B cell (primary cell): ENCODE data around the gene ANKRD11. TPM values are rescaled to one million over a fixed set of nuclear protein-coding genes. Genes with fewer than 3 reads are reported as not detected.

Source experiments
- ATAC-seq: fragments of 200-7000 bp; cut with Tn5 transposase; one replicate; pipeline ENCODE4 v1.10.0; 2021; ENCODE audit warnings: low read depth, mild to moderate bottlenecking, moderate number of reproducible peaks, moderate library complexity
- CTCF ChIA-PET: fragments of 350-600 bp; sonication (Branson Sonifier 250); formaldehyde crosslinking; loops from one replicate; lab custom pipeline; 2021; ENCODE audit warnings: antibody characterized with exemption, inconsistent platforms; lab: Charles Lee
- POLR2A ChIA-PET: fragments of 350-600 bp; sonication (Branson Sonifier 250); formaldehyde crosslinking; loops from one replicate; lab custom pipeline; 2021; ENCODE audit warnings: antibody characterized with exemption; lab: Charles Lee
- DNase-seq: peaks from one replicate; pipeline ENCODE4 v3.0.0; 2013
- H2AFZ ChIP-seq: 2 replicates; pipeline ENCODE4 v1.6.1; 2012; ENCODE audit warnings: mild to moderate bottlenecking, low read depth, low read length; ENCODE audit not compliant: insufficient read depth, poor library complexity, severe bottlenecking
- H3K27ac ChIP-seq, 2 donors: 1 replicate in 1 of 2; 2 replicates in 1 of 2; pipeline ENCODE4 v1.5.1; 2012 to 2013; ENCODE audit warnings: low read length in 2 of 2, mild to moderate bottlenecking in 2 of 2, moderate library complexity in 1 of 2
- H3K27me3 ChIP-seq, 4 experiments: fragments of 200-600 bp in 1 of 4; sonication (generic) in 1 of 4; replicated peaks in 1 of 4; 1 replicate in 2 of 4; 2 replicates in 2 of 4; pipeline versions ENCODE4 v1.6.1 to v1.7.0; 2013 to 2016; ENCODE audit warnings: low read length in 3 of 4, mild to moderate bottlenecking in 2 of 4, mixed read lengths in 1 of 4, moderate library complexity in 1 of 4; ENCODE audit not compliant: insufficient read depth in 4 of 4, control insufficient read depth in 3 of 4; ENCODE audit errors: control extremely low read depth in 1 of 4
- H3K36me3 ChIP-seq, 2 experiments: replicated peaks in 1 of 2; 1 replicate in 1 of 2; 2 replicates in 1 of 2; pipeline versions ENCODE4 v1.6.1 to v1.7.1; 2013; ENCODE audit warnings: low read length in 1 of 2; ENCODE audit not compliant: insufficient read depth in 2 of 2, control insufficient read depth in 1 of 2; ENCODE audit errors: control extremely low read depth in 1 of 2, extremely low read depth in 1 of 2
- H3K4me1 ChIP-seq, 2 donors: fragments of 200-600 bp in 1 of 2; sonication (generic) in 1 of 2; 1 replicate in 1 of 2; 2 replicates in 1 of 2; pipeline versions ENCODE4 v1.5.1 to v1.6.1; 2013 to 2017; ENCODE audit warnings: low read length in 2 of 2; ENCODE audit not compliant: control insufficient read depth in 2 of 2, insufficient read depth in 2 of 2
- H3K4me2 ChIP-seq: replicated peaks from 2 replicates; pipeline ENCODE3; 2012; ENCODE audit warnings: mild to moderate bottlenecking, low read depth, low read length; ENCODE audit not compliant: poor library complexity, severe bottlenecking
- H3K4me3 ChIP-seq, 5 experiments: fragments of 200-600 bp in 1 of 5; sonication (generic) in 1 of 5; 1 replicate in 3 of 5; 2 replicates in 2 of 5; pipeline versions ENCODE4 v1.5.1 to v1.7.0; 2011 to 2016; ENCODE audit warnings: low read length in 4 of 5, mild to moderate bottlenecking in 4 of 5, low read depth in 2 of 5, control low read depth in 1 of 5, moderate library complexity in 1 of 5; ENCODE audit not compliant: insufficient read depth in 1 of 5; ENCODE audit errors: control extremely low read depth in 1 of 5, extremely low read depth in 1 of 5
- H3K79me2 ChIP-seq: fragments of 200-600 bp; sonication (generic); one replicate; pipeline ENCODE4 v1.6.0; 2016; ENCODE audit warnings: low read length; ENCODE audit not compliant: control insufficient read depth, insufficient read depth
- H3K9ac ChIP-seq: fragments of 200-600 bp; sonication (generic); 2 replicates; pipeline ENCODE4 v1.6.1; 2017; ENCODE audit warnings: mild to moderate bottlenecking, low read length, moderate library complexity
- H3K9me3 ChIP-seq, 3 donors: one replicate each; pipeline versions ENCODE4 v1.6.1 to v1.7.1; 2013; ENCODE audit warnings: low read length in 2 of 3; ENCODE audit not compliant: control insufficient read depth in 2 of 3, insufficient read depth in 1 of 3; ENCODE audit errors: control extremely low read depth in 1 of 3
- H4K20me1 ChIP-seq: 2 replicates; pipeline ENCODE4 v1.6.0; 2012; ENCODE audit warnings: mild to moderate bottlenecking, low read length; ENCODE audit not compliant: insufficient read depth, control insufficient read depth, poor library complexity, severe bottlenecking
- H3K27ac Mint-ChIP-seq: one replicate; pipeline ENCODE4 v1.8.0; 2021; ENCODE audit warnings: mixed read lengths
- H3K27me3 Mint-ChIP-seq: one replicate; pipeline ENCODE4 v1.8.0; 2021; ENCODE audit warnings: mixed read lengths
- H3K4me1 Mint-ChIP-seq: one replicate; pipeline ENCODE4 v1.8.0; 2021; ENCODE audit warnings: mixed read lengths
- H3K4me3 Mint-ChIP-seq: one replicate; pipeline ENCODE4 v1.8.0; 2021; ENCODE audit warnings: mixed read lengths
- H3K9me3 Mint-ChIP-seq: one replicate; pipeline ENCODE4 v1.8.0; 2022; ENCODE audit warnings: mixed read lengths; ENCODE audit not compliant: insufficient read depth
- CTCF ChIP-seq: fragments of 200-600 bp; IDR thresholded peaks from one replicate; pipeline ENCODE4 v1.8.0; 2022; ENCODE audit warnings: antibody characterized with exemption, mild to moderate bottlenecking
- EZH2 ChIP-seq: IDR thresholded peaks from 2 replicates; pipeline ENCODE4 v1.6.1; 2012; ENCODE audit warnings: borderline replicate concordance, low read depth, mild to moderate bottlenecking, moderate library complexity, low read length; ENCODE audit not compliant: insufficient read depth, poor library complexity, severe bottlenecking
- WGBS: methylation state at CpG from one replicate; pipeline ENCODE4 v1.1.5; 2013; ENCODE audit warnings: missing lambda C conversion rate; ENCODE audit not compliant: insufficient coverage; 5-methylcytosine and 5-hydroxymethylcytosine counted together
- intact Hi-C: fragments of 100-400 bp; cut with micrococcal nuclease; formaldehyde crosslinking; loops from one replicate; pipeline ENCODE4 v1.10.0; 2022
- polyA plus RNA-seq: library from polyadenylated mRNA; depleted of rRNA; stranded (reverse); fragments of >200 nt; gene quantifications from 2 replicates; pipeline ENCODE4 v1.2.3, GENCODE V29; 2012
- total RNA-seq, 2 donors: library from RNA; stranded (reverse); fragments of 120-200 nt in 1 of 2; gene quantifications; 1 replicate in 1 of 2; 2 replicates in 1 of 2; pipeline versions ENCODE4 v1.2.3 to v1.2.4, GENCODE V29; 2013 to 2022

The ANKRD11 gene
- total and polyA plus RNA-seq, 2 donors (not counting 1 experiment from before 2014, with no cell fraction given), result 67.9 to 314 TPM

GRCh38 chr16:89400740-89401139 lies 89.6 kb downstream of the ANKRD11 start:
- H3K4me3 Mint-ChIP-seq, result no peak overlapping the region
- intact Hi-C loops, result no loop called here

GRCh38 chr16:89398924-89399323 lies 91.4 kb downstream of the ANKRD11 start:
- Histone ChIP-seq H4K20me1 (peaks cover 90% of the 10 kb centered on the region), H3K36me3 (peaks cover 0 to 16% of the 10 kb centered on the region in 2 experiments), H3K9me3 (no peaks in the 10 kb centered on the region), H3K4me2 (no peak overlapping the region), H2AFZ (no peak overlapping the region), H3K9ac (no peak overlapping the region), H3K4me1 (peaks cover 13 to 19% of the 10 kb centered on the region in 2 donors), H3K27me3 (no peaks in the 10 kb centered on the region), H3K4me3 (no peak overlapping the region), H3K27ac (no peak overlapping the region), H3K79me2 (peaks cover 95% of the 10 kb centered on the region)
- Mint-ChIP-seq H3K27me3 (no peaks in the 10 kb centered on the region), H3K4me3 (no peak overlapping the region), H3K4me1 (peaks cover 57% of the 10 kb centered on the region), H3K9me3 (no peaks in the 10 kb centered on the region), H3K27ac (no peak overlapping the region)
- ATAC-seq, result no peak
- TF ChIP-seq EZH2 (no peak), CTCF (no peak)
- CTCF ChIA-PET, result no interaction called here
- 98% methylated on average over 7 of the region's 9 CpGs for WGBS
- intact Hi-C loops, result no loop called here
- POLR2A ChIA-PET, result no interaction called here
- DNase-seq, result no peak

More at GRCh38 chr16:89400740-89401139, 89.6 kb downstream of the ANKRD11 start:
- H3K4me1 ChIP-seq, result peaks cover 21 to 28% of the 10 kb centered on the region in 2 donors
- H2AFZ ChIP-seq, result no peak overlapping the region
- H3K27ac ChIP-seq, result no peak overlapping the region
- no peaks in the 10 kb centered on the region for H3K27me3 ChIP-seq
- H3K4me3 ChIP-seq, result no peak overlapping the region
- H3K27me3 Mint-ChIP-seq, result no peaks in the 10 kb centered on the region
- H4K20me1 ChIP-seq, result peaks cover 90% of the 10 kb centered on the region
- no peak overlapping the region for H3K4me2 ChIP-seq
- ChIA-PET POLR2A (no interaction called here), CTCF (no interaction called here)
- 97% methylated on average over 11 of the region's 14 CpGs for WGBS
- DNase-seq (no peak), ATAC-seq (no peak)
- no peak overlapping the region for H3K27ac Mint-ChIP-seq
- TF ChIP-seq CTCF, result no peak
- TF ChIP-seq EZH2, result no peak
- H3K36me3 ChIP-seq, result peaks cover 0 to 18% of the 10 kb centered on the region in 2 experiments
- no peaks in the 10 kb centered on the region for H3K9me3 ChIP-seq
- peaks cover 95% of the 10 kb centered on the region for H3K79me2 ChIP-seq
- H3K9me3 Mint-ChIP-seq, result no peaks in the 10 kb centered on the region
- peaks cover 60% of the 10 kb centered on the region for H3K4me1 Mint-ChIP-seq
- H3K9ac ChIP-seq, result no peak overlapping the region
